Germinal center (tissue), 1 donor: Measurements from ENCODE around the gene EVA1C.
"Not testable (repeated sequence)": the region's sequence is repeated elsewhere in the genome, so short reads cannot be mapped to it uniquely, and the experiment has no call there.

Experiments used
- DNase-seq: peaks from one replicate; pipeline ENCODE4 v3.0.0; 2012; ENCODE audit warnings: mixed read lengths, low spot score

Gene EVA1C

GRCh38 chr21:32530809-32531208, 118.3 kb downstream of the EVA1C start:
- not testable (repeated sequence) for DNase-seq

- not testable (repeated sequence) for DNase-seq
Measured at GRCh38 chr21:32531561-32531960, 119.1 kb downstream of the EVA1C start.

GRCh38 chr21:32532636-32533035, 120.1 kb downstream of the EVA1C start:
- no peak for DNase-seq

GRCh38 chr21:32533053-32533452, 120.5 kb downstream of the EVA1C start:
- no peak for DNase-seq

- DNase-seq: no peak
Measured at GRCh38 chr21:32533611-32534010, 121.1 kb downstream of the EVA1C start.

- DNase-seq: no peak
Measured at GRCh38 chr21:32534113-32534512, 121.6 kb downstream of the EVA1C start.

- no peak for DNase-seq
Measured at GRCh38 chr21:32535612-32536011, 123.1 kb downstream of the EVA1C start.

GRCh38 chr21:32537569-32537881, 125.0 kb downstream of the EVA1C start:
- DNase-seq: no peak

GRCh38 chr21:32538147-32538792, 125.8 kb downstream of the EVA1C start:
- no peak for DNase-seq

- DNase-seq: no peak
Measured at GRCh38 chr21:32539378-32539777, 126.9 kb downstream of the EVA1C start.

- DNase-seq: not testable (repeated sequence)
Measured at GRCh38 chr21:32543056-32543455, 130.6 kb downstream of the EVA1C start.

GRCh38 chr21:32543975-32544374, 131.5 kb downstream of the EVA1C start:
- no peak for DNase-seq

GRCh38 chr21:32544697-32545096, 132.2 kb downstream of the EVA1C start:
- DNase-seq: no peak

- DNase-seq: no peak
Measured at GRCh38 chr21:32545948-32546441, 133.5 kb downstream of the EVA1C start.

- no peak for DNase-seq
Measured at GRCh38 chr21:32547018-32547417, 134.5 kb downstream of the EVA1C start.

- DNase-seq: no peak
Measured at GRCh38 chr21:32548978-32549377, 136.5 kb downstream of the EVA1C start.

- no peak for DNase-seq
Measured at GRCh38 chr21:32549440-32549839, 136.9 kb downstream of the EVA1C start.

GRCh38 chr21:32549886-32550285, 137.4 kb downstream of the EVA1C start:
- no peak for DNase-seq

GRCh38 chr21:32554832-32555638, 142.5 kb downstream of the EVA1C start:
- no peak for DNase-seq

GRCh38 chr21:32558106-32558505, 145.6 kb downstream of the EVA1C start:
- DNase-seq: no peak

- no peak for DNase-seq
Measured at GRCh38 chr21:32559006-32559610, 146.6 kb downstream of the EVA1C start.

GRCh38 chr21:32560896-32561295, 148.4 kb downstream of the EVA1C start:
- DNase-seq: no peak

- not testable (repeated sequence) for DNase-seq
Measured at GRCh38 chr21:32561476-32561875, 149.0 kb downstream of the EVA1C start.
